ENCODE measurements around the gene GABRQ.

GRCh38 chrX:152656890-152657289 lies 19.2 kb downstream of the GABRQ start:
- TF ChIP-seq CTCF (IDR thresholded peaks at IDR 0.05) (no peak), POLR2A (IDR thresholded peaks at IDR 0.05) (no peak), EP300 (IDR thresholded peaks at IDR 0.05) (no peak), POLR2AphosphoS5 (IDR thresholded peaks at IDR 0.05) (no peak)
